Central memory CD8-positive, alpha-beta T cell (primary cell): ENCODE data around the gene RAC2.

ENCODE experiments used
- ATAC-seq: fragments of 150-1000 bp; cut with Tn5 transposase; replicated peaks from 2 replicates; pipeline ENCODE4 v1.10.0; 2022; ENCODE audit warnings: mild to moderate bottlenecking, moderate FRiP score, moderate number of reproducible peaks; ENCODE audit not compliant: poor library complexity, severe bottlenecking; ENCODE audit errors: extremely low read depth
- DNase-seq, 2 donors: peaks; one replicate each; pipeline ENCODE4 v3.0.0; 2021; ENCODE audit warnings: low spot score in 2 of 2
- H3K27ac Mint-ChIP-seq: one replicate; pipeline ENCODE4 v1.8.0; 2022; ENCODE audit warnings: low read depth, mild to moderate bottlenecking, moderate library complexity, mixed read lengths
- H3K27me3 Mint-ChIP-seq: one replicate; pipeline ENCODE4 v1.8.0; 2022; ENCODE audit warnings: mixed read lengths
- H3K36me3 Mint-ChIP-seq: one replicate; pipeline ENCODE4 v1.8.0; 2022; ENCODE audit warnings: mild to moderate bottlenecking, moderate library complexity, mixed read lengths; ENCODE audit not compliant: insufficient read depth
- H3K4me1 Mint-ChIP-seq: one replicate; pipeline ENCODE4 v1.8.0; 2022; ENCODE audit warnings: mixed read lengths
- H3K4me3 Mint-ChIP-seq: one replicate; pipeline ENCODE4 v1.8.0; 2022; ENCODE audit warnings: mild to moderate bottlenecking, moderate library complexity, mixed read lengths
- H3K9me3 Mint-ChIP-seq: one replicate; pipeline ENCODE4 v1.8.0; 2022; ENCODE audit warnings: mixed read lengths

Gene RAC2

DNA sequence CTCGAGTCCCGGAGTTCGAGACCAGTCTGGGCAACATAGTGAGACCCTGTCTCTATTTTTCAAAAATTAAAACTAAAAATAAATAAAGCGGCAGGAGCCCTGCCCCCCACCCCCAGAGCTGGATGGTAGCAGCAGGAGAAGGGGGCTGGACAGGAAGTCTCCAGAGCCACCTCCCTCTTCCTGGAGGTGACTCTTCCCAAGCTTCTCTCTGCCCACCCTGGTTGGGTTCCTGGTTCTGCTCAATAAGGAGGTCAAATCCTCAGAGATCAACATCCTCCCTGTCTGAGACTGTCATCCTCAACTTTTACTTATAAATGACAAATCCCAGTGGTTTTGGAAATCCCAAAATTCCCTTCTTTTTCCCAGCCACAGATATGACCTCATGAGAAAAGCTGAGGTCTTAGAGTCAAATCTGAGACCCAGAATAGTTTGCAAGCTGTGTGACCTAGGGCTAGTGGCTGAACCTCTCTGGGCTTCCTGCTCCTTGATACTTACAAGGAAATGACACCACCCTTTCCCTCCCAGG, 57.0 kb downstream of the RAC2 start:
- Mint-ChIP-seq H3K36me3 (peaks cover 3% of the 10 kb centered on the region), H3K27me3 (no peaks in the 10 kb centered on the region), H3K9me3 (no peaks in the 10 kb centered on the region), H3K4me3 (peak overlapping the region; percentile 63), H3K4me1 (peaks cover 57% of the 10 kb centered on the region), H3K27ac (peak overlapping the region; percentile 45)
- no peak for DNase-seq
- ATAC-seq, result no peak

DNA sequence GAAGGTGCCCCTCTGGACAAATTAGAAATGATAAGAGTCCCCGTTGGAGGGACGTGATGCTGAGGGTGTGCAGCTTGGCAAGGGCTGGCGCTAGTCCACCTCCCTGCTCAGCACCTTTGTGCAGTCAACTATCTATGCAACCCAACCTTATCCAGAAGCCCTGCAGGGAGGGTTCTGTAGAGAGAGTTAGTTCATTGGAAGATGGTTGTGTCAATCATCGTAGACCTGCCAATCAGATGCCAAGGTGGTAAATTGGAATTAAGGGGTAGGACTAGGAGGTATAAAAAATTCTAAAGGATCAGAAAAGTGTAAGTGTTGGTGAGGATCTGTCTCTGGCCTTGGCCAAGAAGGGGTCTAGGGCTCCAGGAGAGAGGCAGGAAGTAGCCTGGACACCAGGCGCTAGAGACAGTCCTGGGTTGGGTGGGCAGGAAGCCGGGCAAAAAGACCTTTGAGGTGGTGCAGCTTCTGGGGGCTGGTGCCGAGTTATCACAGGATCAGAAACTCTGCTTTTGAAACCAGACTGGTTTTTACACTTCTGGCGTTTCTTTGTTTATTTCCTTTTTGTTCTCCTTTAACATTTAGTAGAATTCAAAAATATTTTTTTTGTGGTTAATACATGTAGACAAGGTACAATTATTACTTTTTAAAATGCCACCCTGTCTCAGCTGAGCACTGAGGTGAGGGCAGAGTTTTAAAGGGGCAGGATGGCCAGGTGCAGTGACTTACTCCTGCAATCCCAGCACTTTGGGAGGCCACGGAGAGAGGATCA, 57.7 kb downstream of the RAC2 start:
- H3K4me1 Mint-ChIP-seq, result peaks cover 57% of the 10 kb centered on the region
- no peaks in the 10 kb centered on the region for H3K27me3 Mint-ChIP-seq
- H3K36me3 Mint-ChIP-seq, result peaks cover 3% of the 10 kb centered on the region
- ATAC-seq, result peak; percentile 77
- peak overlapping the region; percentile 63 for H3K4me3 Mint-ChIP-seq
- peak overlapping the region; percentile 45 for H3K27ac Mint-ChIP-seq
- no peaks in the 10 kb centered on the region for H3K9me3 Mint-ChIP-seq
- DNase-seq, result peak in 1 of 2 donors; percentile 68

GRCh38 chr22:37185646-37186227, 58.3 kb downstream of the RAC2 start:
- Mint-ChIP-seq H3K9me3 (no peaks in the 10 kb centered on the region), H3K36me3 (peaks cover 3% of the 10 kb centered on the region), H3K27me3 (no peaks in the 10 kb centered on the region), H3K27ac (peak overlapping the region; percentile 45), H3K4me1 (peaks cover 61% of the 10 kb centered on the region), H3K4me3 (peak overlapping the region; percentile 63)
- no peak for DNase-seq
- ATAC-seq, result no peak

GRCh38 chr22:37184816-37185541, 59.1 kb downstream of the RAC2 start:
- no peak for DNase-seq
- H3K4me3 Mint-ChIP-seq, result peak overlapping the region; percentile 63
- H3K9me3 Mint-ChIP-seq, result no peaks in the 10 kb centered on the region
- peaks cover 3% of the 10 kb centered on the region for H3K36me3 Mint-ChIP-seq
- H3K27ac Mint-ChIP-seq, result peak overlapping the region; percentile 45
- ATAC-seq, result no peak
- H3K4me1 Mint-ChIP-seq, result peaks cover 67% of the 10 kb centered on the region
- no peaks in the 10 kb centered on the region for H3K27me3 Mint-ChIP-seq

DNA sequence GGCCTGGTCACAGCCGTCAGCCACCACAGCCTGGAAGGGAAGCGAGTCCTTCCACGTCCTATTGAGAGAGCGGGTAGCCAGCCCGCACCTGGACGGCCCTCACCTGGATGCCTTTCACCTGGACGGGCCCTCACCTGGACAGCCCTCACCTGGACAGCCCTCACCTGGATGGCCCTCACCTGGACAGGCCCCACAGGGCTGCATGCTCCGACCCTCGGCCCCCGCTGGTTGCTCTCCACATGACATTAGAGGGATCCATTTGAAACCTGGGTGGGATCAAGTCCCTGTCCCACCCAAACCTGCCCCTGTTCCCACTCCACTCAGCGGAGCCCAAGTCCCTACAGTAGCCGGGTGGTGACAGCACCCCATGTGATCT, 59.7 kb downstream of the RAC2 start:
- peaks cover 64% of the 10 kb centered on the region for H3K4me1 Mint-ChIP-seq
- no peak for DNase-seq
- H3K27ac Mint-ChIP-seq, result peak overlapping the region; percentile 45
- peaks cover 3% of the 10 kb centered on the region for H3K36me3 Mint-ChIP-seq
- no peak for ATAC-seq
- H3K4me3 Mint-ChIP-seq, result peak overlapping the region; percentile 63
- H3K27me3 Mint-ChIP-seq, result no peaks in the 10 kb centered on the region
- no peaks in the 10 kb centered on the region for H3K9me3 Mint-ChIP-seq

- Mint-ChIP-seq H3K27ac (peak overlapping the region; percentile 84), H3K36me3 (peaks cover 3% of the 10 kb centered on the region), H3K9me3 (no peaks in the 10 kb centered on the region), H3K27me3 (no peaks in the 10 kb centered on the region), H3K4me3 (peak overlapping the region; percentile 67), H3K4me1 (peaks cover 58% of the 10 kb centered on the region)
- DNase-seq, result no peak
- ATAC-seq, result no peak
These were observed 60.4 kb downstream of the RAC2 start for GRCh38 chr22:37183432-37184379.

- Mint-ChIP-seq H3K9me3 (no peaks in the 10 kb centered on the region), H3K27ac (no peak overlapping the region), H3K36me3 (peaks cover 3% of the 10 kb centered on the region), H3K4me1 (peaks cover 55% of the 10 kb centered on the region), H3K4me3 (no peak overlapping the region), H3K27me3 (no peaks in the 10 kb centered on the region)
- DNase-seq (no peak), ATAC-seq (no peak)
These were observed 61.2 kb downstream of the RAC2 start for GRCh38 chr22:37182949-37183245.

GRCh38 chr22:37182101-37182948, 61.7 kb downstream of the RAC2 start:
- Mint-ChIP-seq H3K4me3 (no peak overlapping the region), H3K27ac (no peak overlapping the region), H3K36me3 (peaks cover 6% of the 10 kb centered on the region), H3K9me3 (no peaks in the 10 kb centered on the region), H3K4me1 (peaks cover 55% of the 10 kb centered on the region), H3K27me3 (no peaks in the 10 kb centered on the region)
- ATAC-seq (no peak), DNase-seq (no peak)

GRCh38 chr22:37181681-37182080, 62.4 kb downstream of the RAC2 start:
- peaks cover 6% of the 10 kb centered on the region for H3K36me3 Mint-ChIP-seq
- no peak for DNase-seq
- no peaks in the 10 kb centered on the region for H3K9me3 Mint-ChIP-seq
- ATAC-seq, result no peak
- H3K27me3 Mint-ChIP-seq, result no peaks in the 10 kb centered on the region
- H3K4me1 Mint-ChIP-seq, result peaks cover 55% of the 10 kb centered on the region
- no peak overlapping the region for H3K4me3 Mint-ChIP-seq
- peak overlapping the region; percentile 44 for H3K27ac Mint-ChIP-seq

DNA sequence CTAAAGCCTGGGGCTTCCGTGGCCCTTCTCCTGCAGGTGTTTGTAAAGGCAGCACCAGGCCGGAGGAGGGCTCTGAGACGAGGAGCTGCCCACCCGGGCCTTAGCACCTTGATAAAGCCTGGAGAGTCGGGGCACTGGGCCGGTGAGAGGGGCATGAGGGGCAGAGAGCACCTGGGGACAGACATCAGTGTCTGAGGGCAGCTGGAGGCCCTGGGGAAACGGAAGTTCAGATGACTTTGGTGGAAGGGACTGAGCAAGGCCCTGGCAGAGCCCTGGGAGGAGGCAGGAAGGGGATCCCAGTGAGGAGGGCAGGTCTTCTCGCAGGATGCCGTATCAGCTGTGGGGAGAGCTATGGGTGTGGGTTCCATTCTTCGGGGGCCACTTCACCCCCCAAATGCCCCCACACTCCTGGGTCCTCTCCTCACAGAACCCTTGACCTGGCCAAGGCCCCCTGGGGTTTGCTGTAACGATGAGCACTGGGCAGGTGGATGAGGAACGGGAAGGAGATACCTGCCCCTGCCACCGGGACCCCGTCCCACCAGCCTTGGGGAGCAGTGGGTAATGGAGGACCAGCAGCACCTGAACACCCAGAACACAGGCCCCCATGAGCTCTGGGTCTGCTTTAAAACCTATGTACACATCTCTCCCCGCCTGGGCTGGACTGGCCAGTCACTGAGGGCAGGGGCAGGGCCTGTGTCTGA, 63.4 kb downstream of the RAC2 start:
- no peaks in the 10 kb centered on the region for H3K27me3 Mint-ChIP-seq

More for the DNA sequence above, 63.4 kb downstream of the RAC2 start:
- Mint-ChIP-seq H3K27ac (peak overlapping the region; percentile 44), H3K36me3 (peaks cover 4% of the 10 kb centered on the region), H3K4me3 (no peak overlapping the region), H3K4me1 (peaks cover 52% of the 10 kb centered on the region), H3K9me3 (no peaks in the 10 kb centered on the region)
- ATAC-seq (no peak), DNase-seq (no peak)
